Neural progenitor cell (in vitro differentiated cells): ENCODE measurements around the gene TSPAN10.

Source experiments
- CTCF ChIP-seq: fragments of 200-600 bp; sonication (generic); IDR thresholded peaks from 2 replicates; pipeline ENCODE4 v1.5.1; 2017; ENCODE audit warnings: antibody characterized with exemption, mild to moderate bottlenecking
- EZH2 ChIP-seq: fragments of 200-600 bp; sonication (generic); IDR thresholded peaks from 2 replicates; pipeline ENCODE4 v1.6.1; 2017; ENCODE audit warnings: antibody characterized with exemption, mild to moderate bottlenecking, moderate library complexity

- TF ChIP-seq CTCF (no peak), EZH2 (no peak)
Observed at GRCh38 chr17:81591971-81592370, 45.0 kb upstream of the TSPAN10 start.
